HG02763 (cell line): ENCODE measurements around the gene CLCN7.

Source experiments
- ATAC-seq: cut with Tn5 transposase; IDR thresholded peaks from one replicate; pipeline ENCODE4 v1.9.1; 2021; ENCODE audit warnings: mild to moderate bottlenecking, moderate library complexity; ENCODE audit not compliant: unreplicated experiment

Gene CLCN7

DNA sequence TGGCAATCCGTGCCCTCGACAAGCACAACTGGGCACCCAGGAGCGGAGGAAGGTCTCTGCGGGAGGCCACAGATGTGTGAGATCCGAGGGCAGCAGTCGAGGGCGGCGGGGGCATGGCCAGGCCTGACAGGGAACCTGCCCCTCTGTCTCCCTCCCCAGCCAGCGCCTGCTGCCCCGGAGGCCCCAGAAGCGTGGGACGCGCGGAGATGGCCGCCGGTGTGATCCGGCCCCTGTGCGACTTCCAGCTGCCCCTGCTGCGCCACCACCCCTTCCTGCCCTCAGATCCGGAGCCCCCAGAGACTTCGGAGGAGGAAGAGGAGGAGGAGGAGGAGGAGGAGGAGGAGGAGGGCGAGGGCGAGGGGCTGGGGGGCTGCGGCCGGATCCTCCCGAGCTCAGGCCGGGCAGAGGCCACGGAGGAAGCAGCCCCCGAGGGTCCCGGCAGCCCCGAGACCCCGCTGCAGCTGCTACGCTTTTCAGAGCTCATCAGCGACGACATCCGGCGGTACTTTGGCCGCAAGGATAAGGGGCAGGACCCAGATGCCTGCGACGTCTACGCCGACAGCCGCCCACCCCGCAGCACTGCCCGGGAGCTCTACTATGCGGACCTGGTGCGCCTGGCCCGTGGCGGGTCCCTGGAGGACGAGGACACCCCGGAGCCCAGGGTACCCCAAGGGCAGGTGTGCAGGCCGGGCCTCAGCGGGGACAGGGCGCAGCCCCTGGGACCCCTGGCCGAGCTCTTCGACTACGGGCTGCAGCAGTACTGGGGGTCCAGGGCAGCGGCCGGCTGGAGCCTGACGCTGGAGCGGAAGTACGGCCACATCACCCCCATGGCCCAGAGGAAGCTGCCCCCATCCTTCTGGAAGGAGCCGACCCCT is 42.2 kb downstream of the CLCN7 start:
- ATAC-seq, result no peak

DNA sequence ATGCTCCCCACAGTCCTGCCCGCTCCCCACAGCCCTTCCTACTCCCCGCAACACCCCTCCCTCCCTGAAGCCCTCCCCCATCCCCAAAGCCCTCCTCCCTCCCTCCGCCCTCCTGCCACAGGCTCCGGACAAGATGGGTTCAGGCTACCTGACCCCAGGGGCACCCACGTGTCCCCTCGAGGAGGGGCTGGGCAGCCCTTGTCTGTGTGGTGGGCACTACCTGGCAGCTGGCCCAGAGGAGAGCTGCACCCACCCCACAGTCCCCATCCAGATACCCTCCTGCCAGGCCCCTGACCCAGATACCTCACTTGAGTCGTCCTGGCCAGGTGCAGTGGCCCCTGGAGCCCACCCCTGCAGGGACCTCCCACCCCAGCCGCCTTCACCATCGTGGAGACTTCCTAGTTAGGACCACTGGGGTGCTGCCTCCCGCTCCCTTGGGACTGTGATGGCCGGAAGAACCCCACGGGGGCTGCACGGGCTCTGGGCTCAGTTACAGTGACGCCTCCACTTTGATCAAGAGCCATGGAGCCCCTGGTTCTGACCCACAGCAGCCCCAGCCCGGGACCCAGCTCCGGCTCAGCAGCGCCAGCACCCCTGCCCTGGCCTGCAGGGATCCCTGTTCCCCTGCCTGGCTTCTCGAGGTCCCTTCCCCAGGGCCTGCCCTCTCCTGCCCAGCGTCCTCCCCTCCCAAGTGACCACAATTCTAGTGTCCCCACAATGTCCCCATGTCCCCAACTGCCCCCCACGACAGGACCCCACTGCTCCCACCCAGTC is 43.1 kb downstream of the CLCN7 start:
- ATAC-seq, result no peak

DNA sequence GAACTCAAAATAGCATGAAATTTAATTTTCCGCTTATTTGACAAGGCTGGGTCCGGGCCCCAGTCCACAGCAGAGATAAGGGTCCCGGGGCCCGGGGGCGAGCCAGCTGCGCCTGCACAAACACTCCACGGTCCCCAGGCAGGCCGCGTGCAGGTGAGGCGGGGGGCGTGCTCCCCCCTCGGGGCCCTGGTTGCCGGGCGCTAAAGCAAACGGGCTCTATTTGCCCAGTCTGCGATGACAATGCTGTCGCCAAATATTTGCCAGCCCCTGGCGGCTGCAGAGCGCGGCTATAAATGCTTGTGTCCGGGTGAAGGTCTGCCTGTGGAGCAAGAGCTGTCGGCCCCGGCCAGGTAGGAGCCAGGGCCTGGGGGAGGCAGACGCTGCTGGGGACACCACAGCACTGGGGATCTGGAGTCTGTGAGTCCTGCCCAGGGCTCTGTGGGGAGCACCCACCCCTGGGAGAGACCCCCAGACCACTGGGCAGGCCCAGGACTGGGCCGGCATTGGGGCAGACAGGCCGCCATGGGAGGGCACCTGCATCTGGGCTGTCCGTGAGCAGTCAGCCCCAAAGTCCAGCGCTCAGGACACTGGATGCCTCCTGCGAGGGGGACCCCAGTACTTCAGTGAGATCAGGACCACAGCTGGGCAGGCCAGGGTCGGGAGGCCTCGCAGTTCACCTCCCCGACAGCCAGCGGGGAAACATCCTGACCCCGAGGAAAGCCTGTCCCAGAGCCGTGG is 43.9 kb downstream of the CLCN7 start, which contains the start of gene PERCC1:
TSS of gene PERCC1 (plus strand) at position 320 of the 738 bp plus-strand sequence. CDS start 1,516 bp downstream, outside the sequence.
- ATAC-seq, result no peak

DNA sequence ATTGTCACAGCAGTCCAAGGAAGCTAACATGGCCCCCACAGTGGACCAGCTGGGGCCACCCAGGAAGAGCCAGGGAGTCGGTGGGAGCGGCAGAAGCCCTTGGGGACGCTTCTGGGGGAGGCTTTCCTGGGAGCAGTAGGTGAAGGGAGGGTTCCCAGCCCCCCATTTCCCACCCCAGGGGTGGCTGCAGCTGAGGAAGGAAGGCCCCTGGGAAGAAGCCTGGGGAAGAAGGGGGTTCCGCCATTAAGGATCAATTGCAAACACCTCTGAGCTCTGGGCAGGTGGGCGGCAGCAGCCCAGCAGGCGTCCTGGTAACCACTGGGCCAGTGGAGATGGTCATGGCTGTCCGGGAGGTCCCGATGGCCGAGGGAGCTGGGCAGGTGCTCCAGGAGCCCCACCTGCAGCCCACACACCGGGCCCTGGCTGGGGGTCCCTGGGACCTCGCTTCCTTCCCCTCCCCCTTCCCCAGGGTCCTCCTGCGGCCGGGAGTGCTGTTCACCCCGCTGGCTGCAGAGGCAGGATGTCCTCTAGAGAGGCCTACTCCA is 44.5 kb downstream of the CLCN7 start:
- ATAC-seq, result no peak

DNA sequence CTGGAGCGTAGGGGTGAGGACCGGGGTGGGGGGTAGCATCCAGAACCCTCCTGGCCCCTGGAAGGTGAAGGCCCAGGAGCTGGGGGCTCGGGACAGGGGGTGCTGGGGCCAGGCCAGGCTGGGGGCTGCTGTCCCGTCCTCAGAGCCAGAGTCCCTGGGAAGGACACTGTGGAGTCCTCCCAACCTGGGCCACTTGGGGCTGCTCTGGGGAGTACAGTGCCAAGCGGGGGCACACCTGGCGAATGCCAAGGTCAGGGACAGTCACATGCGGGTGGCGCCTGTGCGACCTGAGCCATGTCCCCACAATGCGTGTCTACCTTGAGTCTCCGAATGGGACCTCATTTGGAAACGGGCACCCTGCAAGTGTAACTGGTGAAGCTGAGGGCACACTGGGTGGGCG is 45.2 kb downstream of the CLCN7 start:
- ATAC-seq, result no peak

DNA sequence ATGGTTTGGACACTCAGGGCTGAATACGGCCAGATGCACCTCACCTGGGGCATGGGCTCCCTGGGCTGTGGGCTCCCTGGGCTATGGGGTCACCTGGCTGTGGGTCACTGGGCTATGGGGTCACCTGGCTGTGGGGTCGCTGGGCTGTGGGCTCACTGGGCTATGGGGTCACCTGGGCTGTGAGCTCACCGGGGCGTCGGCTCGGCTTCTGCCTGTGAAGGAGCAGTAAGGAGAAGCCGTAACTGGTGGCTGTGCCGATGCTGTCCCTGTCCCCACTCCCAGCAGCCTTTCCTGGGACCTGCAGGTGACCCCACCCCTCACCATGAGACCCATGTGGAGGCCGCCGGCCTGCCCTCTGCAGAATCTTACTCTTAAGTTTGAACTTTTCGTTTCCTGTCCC is 45.8 kb downstream of the CLCN7 start:
- no peak for ATAC-seq

DNA sequence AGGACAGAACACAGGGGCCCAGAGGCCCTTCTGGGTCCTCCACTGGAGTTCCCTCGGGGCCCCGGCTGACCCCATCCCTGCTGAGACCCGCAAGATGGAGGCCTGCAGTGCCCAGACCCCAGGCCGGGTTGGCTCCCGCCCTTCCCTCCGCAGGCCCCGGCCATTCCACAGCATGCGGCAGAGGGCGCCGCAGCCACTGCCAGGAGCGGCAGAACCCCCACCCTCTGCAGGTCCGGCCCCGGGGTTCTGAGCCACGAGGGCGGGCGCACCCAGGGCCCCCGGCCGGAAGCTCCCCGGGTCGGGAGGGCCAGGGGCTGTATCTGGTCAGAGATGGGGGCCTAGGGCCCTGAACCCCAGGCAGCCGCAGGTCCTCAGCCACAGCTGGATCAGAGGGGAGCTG is 46.3 kb downstream of the CLCN7 start:
- ATAC-seq, result no peak

DNA sequence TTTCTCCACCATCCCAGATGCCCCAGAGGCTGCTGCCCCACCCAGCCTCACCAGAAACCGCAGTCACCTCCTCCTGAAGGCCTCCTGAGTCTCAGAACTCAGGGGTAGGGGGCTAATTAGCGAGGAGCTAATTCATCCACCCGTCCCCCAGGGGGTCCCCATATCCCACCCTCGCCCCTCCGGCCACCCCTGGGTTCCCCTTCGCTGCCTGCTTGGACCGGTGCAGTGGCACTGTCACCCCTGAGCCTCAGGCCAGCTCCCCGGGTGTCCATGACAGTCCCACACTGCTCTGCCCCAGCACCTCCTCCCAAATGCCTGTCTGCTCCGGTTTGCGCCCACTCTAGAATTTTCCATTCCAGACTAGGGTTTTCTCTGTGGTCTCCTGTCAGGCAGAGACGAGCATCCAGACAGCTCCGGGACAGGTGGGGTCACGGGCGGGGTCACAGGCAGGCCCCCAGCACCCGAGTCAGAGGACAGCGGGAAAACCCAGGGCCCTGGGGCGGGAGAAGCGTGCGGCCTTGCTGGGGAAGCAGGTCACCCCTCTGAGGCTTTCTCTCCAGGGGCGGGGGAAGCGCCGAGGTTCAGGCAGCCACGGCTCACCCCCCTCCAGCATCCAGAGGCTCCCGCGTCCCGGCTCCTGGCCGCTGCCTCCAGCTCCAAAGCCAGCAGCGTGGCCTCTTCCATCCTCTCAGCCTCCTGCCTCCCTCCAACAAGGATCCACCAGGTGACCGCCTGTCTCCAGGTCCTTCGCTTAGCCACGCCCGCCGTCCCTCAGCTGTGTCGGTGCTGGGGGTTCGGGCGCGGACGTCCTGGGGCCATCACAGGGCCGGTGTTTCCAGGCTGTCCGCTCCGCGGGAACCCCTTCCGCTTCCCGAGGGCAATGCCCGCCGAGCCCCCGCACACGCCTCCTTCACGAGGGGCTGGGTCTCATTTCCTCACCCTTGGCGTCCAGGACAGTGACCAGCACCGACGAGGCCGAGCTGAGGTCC is 47.1 kb downstream of the CLCN7 start:
- no peak for ATAC-seq

DNA sequence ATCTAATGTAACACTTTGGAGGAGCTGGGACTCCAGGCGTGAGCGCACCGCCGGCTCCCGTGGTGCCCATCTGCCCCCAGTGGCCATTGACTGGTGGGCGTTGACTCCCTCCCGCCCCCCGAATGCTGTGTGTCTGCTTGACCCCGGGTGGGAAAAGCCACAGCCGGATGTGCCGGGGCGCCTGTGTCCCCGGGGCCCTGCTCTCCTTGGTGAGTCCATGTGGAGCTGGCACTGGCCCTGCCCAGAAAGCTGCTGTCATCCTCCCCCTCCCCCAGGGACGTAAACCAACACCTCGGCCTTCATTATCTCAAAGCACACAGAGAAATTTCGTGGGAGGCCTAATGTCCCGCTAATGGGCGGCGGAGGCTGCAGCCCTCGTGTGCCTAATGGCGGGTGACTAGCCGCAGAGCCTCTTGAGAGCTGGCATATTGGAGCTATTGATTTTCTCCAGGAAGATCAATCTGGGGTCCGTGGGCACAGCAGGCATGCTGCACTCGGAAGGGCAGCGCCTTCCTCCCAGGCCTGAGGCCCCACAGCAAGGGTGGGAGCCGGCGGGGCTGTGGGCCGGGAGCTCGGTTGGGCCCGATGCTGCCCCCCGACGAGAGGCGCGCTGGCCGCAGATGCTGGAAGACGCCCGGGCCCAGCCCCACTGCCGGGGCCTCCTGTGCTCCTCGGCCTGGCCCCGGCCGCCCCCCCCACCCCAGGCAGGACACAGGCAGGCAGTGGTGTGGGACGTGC is 47.9 kb downstream of the CLCN7 start:
- ATAC-seq, result no peak

DNA sequence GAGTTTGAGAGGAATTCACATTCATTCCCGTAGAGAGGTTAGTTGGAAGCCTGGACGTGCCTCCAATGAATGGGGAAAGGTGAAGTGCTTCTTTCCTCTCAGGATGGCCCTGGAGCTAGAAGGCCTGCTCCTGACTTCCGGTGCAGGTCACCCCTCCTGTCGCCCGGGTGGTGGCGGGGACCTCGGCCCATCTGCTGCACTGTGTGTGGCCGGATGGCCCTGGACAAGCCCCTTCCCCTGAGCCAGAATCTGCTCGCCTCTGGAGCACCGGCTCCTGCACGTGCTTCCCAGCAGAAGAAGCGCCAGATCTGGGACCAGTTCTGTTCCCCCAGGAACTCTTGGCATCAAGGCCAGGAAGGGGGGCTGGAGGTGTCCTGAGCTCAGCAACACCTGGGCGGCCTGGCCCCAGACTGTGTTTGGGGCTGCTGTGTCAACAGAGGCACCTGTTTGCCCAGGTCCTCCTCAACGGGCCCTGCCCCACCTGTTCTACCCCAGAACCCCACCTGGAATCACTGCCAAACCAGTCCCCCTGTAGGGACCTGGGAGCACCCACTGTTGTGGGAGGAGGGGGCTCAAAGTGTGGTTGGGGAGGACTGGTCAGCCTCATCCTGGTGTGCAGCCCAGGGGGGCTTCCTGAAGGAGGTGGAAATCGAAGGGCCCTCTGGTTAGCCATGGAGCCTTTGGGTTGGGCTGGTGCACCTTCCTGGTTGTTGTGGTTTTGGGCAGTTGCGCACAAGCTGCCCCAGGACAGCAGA is 49.0 kb downstream of the CLCN7 start:
- no peak for ATAC-seq

DNA sequence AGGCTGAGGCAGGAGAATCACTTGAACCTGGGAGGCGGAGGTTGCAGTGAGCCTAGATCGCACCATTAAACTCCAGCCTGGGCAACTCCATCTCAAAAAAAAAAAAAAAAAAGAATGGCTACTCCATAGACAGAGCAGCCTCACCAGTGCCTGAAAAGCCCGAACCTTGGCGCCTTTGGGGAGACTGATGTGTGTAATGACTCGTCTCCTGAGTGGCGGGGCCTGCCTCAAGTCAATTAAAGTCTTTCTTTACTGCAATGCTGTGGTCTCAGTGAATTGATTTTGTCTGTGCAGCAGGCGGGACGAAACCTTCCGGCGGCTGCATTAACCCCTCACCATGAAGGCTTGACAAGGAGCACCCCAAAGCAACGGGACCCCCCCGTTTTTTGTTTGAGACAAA is 50.8 kb downstream of the CLCN7 start:
- ATAC-seq, result no peak

DNA sequence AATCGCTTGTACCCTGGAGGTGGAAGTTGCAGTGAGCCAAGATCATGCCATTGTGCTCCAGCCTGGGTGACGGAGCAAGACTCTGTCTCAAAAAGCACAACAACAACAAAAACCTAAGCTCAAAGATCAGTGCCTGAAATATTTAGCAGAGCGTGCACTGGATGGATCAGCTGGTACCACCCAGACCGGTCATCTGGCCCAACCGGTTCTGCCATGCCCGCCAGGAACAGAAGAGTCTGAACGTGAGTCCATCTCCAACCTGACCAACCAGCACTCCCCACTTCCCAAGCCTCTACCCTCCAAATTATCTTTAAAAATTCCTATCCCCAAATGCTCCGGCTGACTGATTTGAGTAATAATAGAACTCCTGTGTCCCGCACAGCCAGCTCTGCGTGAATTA is 52.8 kb downstream of the CLCN7 start:
- ATAC-seq, result no peak

DNA sequence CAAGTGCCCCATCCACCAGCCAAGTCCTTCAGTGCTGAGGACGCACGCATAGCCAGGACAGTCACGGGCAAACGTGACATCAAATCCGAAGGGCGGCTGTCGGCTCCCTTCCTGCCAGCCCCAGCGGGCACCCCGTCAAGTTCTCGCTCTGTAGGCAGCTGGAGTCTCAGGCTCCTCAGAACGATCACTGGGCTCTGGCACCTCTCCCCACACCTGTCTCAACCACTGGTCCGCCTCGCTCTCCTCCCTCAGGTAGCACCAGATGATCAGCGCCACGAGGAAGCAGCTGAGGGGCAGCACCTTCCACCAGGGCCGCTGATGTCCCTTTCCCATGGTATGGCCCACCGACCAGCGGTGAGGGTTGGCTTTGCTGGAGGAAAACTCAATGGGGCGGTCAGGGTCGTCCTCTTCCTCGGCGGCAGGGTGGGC is 54.7 kb downstream of the CLCN7 start:
- no peak for ATAC-seq

DNA sequence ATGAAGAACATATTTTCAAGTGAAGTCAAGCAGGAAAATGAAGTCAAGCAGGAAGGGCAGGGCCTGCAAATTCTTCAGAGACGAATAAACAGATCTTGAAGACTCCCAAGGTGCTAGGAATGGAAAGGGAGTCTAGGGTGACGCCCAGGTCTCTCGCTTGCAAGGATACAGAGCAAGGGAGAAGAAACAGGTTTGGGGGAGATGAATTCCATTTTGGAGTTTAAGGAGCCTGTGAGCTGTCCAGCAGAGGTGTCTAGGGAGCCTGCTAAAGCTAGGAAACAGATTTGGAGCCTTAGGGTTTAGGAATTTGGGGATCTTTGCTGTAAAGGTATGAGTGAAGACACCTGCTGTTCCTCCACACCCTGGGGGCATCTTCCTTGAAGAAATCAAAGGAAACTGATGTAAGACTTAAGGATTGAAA is 58.3 kb downstream of the CLCN7 start:
- ATAC-seq, result no peak

DNA sequence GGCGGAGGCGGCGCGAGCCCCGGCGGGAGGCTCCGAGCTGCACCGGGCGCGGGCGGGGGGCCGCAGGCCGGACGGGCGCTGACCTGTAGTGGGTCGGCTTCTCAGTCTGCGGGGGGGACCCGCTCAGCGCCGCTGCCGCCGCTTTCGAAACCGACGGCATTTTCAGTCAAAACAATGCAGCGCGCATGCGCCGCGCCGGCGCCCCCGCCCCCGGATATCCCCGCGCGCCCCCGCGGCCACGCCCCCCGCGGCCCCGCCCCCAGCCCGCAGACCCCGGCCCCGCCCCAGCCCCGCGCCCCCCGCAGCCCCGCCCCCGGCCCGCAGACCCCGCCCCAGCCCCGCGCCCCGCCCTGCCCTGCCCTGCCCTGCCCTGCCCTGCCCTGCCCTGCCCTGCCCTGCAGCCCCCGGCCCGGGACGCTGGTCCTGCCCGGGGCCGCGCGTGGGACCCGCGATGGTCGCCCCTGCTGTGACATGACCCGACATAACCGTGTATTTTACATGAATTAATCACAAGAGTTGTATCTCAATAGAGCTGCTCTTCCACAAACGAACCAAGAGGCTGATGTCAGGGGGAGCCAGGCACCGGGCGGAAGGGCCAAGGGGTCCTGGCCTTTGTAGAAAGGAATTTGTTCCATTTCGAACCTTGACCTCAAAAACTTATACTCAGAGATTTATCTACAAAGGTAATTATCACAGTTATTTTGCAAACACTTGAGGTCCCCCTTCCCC is 60.1 kb downstream of the CLCN7 start, which contains the start of gene UNKL:
TSS of gene UNKL (minus strand) at position 173 of the 729 bp plus-strand sequence. CDS start at position 160, 13 bp downstream.
- ATAC-seq, result peak; percentile 50

DNA sequence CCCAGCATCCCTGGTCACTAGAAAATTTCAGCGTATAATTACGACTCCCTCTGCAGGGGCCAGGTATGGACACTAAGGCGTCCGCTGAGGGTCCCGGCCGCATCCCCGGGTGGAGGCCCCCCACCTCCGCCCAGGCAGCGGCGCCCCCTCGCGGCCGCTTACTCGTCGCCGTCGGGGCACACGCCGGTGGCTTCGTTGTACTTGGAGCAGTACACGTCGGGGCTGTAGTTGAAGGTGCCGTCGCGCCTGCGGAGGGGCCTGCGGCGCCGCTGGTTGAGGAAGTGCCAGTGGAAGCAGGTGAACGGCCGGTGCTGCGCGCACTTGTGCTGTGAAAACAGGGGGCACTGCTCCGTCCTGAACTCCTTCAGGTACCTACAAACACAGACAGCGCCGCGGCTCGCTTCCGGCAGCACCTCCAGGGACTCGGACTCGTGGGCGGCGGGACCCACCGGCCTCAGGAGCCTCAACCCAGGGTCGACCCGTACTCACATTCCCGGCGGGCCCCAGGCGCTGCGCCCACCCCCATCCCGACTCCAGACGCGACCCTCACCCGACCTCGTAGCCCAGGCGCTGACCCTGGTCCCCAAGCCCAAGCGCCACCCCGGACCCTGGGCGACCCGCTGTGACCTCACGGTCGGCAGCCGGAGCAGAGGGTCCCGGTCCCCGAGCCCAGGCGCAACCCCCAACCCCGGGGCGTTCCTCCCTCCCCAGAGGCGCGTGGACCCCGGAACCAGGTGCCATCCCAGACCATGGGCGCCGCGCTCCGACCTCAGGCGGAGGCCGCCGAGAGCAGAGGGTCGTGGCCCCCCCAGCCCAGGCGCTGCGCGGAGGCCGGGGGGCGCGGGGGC is 60.9 kb downstream of the CLCN7 start:
- ATAC-seq, result peak; percentile 43

DNA sequence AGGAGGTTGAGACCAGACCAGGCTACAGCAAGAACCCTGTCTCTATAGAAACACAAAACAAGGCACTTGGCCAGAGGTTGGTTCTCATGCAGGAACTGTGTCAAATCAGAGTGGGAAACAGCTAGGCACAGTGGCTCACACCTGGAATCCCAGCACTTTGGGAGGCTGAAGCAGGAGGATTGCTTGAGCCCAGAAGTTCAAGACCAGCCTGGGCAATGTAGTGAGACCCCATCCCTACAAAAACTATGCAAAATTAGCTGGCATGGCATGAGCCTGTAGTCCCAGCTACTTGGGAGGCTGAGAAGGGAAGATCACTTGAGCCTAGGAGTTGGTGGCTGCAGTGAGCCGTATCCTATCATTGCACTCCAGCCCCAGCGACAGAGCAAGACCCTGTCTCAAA is 62.0 kb downstream of the CLCN7 start:
- ATAC-seq, result no peak
